OCI-LY7 (cell line): Measurements from ENCODE around the gene MFGE8. TPM values are rescaled to one million over a fixed set of nuclear protein-coding genes. Genes with fewer than 3 reads are reported as not detected.

Experiments used
- BruUV-seq: library from RNA; stranded (reverse); fragments of 400-500 nt; replicated peaks from 2 replicates; lab custom pipeline; 2021; lab: Mats Ljungman, UMichigan
- CTCF ChIA-PET: fragments of 300-600 bp; sonication (Branson Sonifier 250); formaldehyde crosslinking; loops from one replicate; lab custom pipeline; 2022; ENCODE audit warnings: antibody characterized with exemption; ENCODE audit not compliant: unreplicated experiment; lab: Charles Lee
- POLR2A ChIA-PET: fragments of 300-600 bp; sonication (Branson Sonifier 250); formaldehyde crosslinking; loops from one replicate; lab custom pipeline; 2022; ENCODE audit warnings: antibody characterized with exemption; lab: Charles Lee
- DNase-seq: peaks from one replicate; pipeline ENCODE4 v3.0.0-alpha.2; 2015; ENCODE audit warnings: low spot score
- H2AFZ ChIP-seq: fragments of 200-600 bp; sonication (generic), shearing (Covaris generic); 2 replicates; pipeline ENCODE4 v1.6.1; 2014; ENCODE audit warnings: mild to moderate bottlenecking, antibody characterized with exemption, low read length, moderate library complexity
- H3K27ac ChIP-seq: fragments of 200-600 bp; sonication (generic); 2 replicates; pipeline ENCODE4 v1.5.1; 2014; ENCODE audit warnings: mixed run types, low read depth, mild to moderate bottlenecking, moderate library complexity, low read length, inconsistent platforms; ENCODE audit not compliant: poor library complexity, severe bottlenecking
- H3K36me3 ChIP-seq: fragments of 200-600 bp; sonication (generic); 2 replicates; pipeline ENCODE4 v1.6.1; 2014; ENCODE audit warnings: mild to moderate bottlenecking, antibody characterized with exemption, low read length, moderate library complexity, mixed read lengths; ENCODE audit not compliant: insufficient read depth
- H3K4me1 ChIP-seq: fragments of 200-600 bp; sonication (generic); 2 replicates; pipeline ENCODE4 v1.5.1; 2014; ENCODE audit warnings: mild to moderate bottlenecking, low read length; ENCODE audit not compliant: insufficient read depth, poor library complexity, severe bottlenecking
- H3K4me2 ChIP-seq: fragments of 200-600 bp; sonication (generic); 2 replicates; pipeline ENCODE4 v1.6.1; 2014; ENCODE audit warnings: mild to moderate bottlenecking, low read length
- H3K4me3 ChIP-seq: fragments of 200-600 bp; sonication (generic); 2 replicates; pipeline ENCODE4 v1.5.1; 2014; ENCODE audit warnings: mild to moderate bottlenecking, low read depth, low read length; ENCODE audit not compliant: poor library complexity, severe bottlenecking
- H3K79me2 ChIP-seq: fragments of 200-600 bp; sonication (generic); 2 replicates; pipeline ENCODE4 v1.6.1; 2016; ENCODE audit warnings: low read depth, mild to moderate bottlenecking, low read length, moderate library complexity, mixed read lengths; ENCODE audit not compliant: insufficient read depth
- H3K9me2 ChIP-seq: fragments of 200-600 bp; sonication (generic); 2 replicates; pipeline ENCODE4 v1.6.1; 2016; ENCODE audit warnings: mild to moderate bottlenecking, low read length, mixed read lengths; ENCODE audit not compliant: insufficient read depth
- H3K9me3 ChIP-seq: fragments of 200-600 bp; sonication (generic); 2 replicates; pipeline ENCODE4 v1.6.1; 2014; ENCODE audit warnings: mild to moderate bottlenecking, mixed run types, low read length, mixed read lengths
- H4K20me1 ChIP-seq: fragments of 200-600 bp; sonication (generic); 2 replicates; pipeline ENCODE4 v1.6.1; 2014; ENCODE audit warnings: mild to moderate bottlenecking, antibody characterized with exemption, low read length, moderate library complexity, mixed read lengths; ENCODE audit not compliant: insufficient read depth
- CTCF ChIP-seq: fragments of 200-600 bp; sonication (generic); conservative IDR thresholded peaks from 2 replicates; pipeline ENCODE4 v1.5.1; 2014; ENCODE audit warnings: mild to moderate bottlenecking, antibody characterized with exemption, low read length, moderate library complexity, mixed read lengths
- EZH2phosphoT487 ChIP-seq: fragments of 200-600 bp; sonication (generic); IDR thresholded peaks from 2 replicates; pipeline ENCODE4 v1.6.1; 2018; ENCODE audit warnings: low read depth, borderline replicate concordance, mild to moderate bottlenecking, mixed run types, antibody characterized with exemption, low read length, moderate library complexity, mixed read lengths
- intact Hi-C: fragments of 100-400 bp; cut with micrococcal nuclease; formaldehyde crosslinking; loops from one replicate; pipeline ENCODE4 v1.10.0; 2022; ENCODE audit not compliant: unreplicated experiment
- total RNA-seq, 2 experiments: library from RNA; depleted of rRNA in 1 of 2; stranded (reverse); fragments of >200 nt in 1 of 2; shearing (Covaris generic) in 1 of 2; gene quantifications; 2 replicates each; pipeline ENCODE4 v1.2.3, GENCODE V29; 2014 to 2022

Gene MFGE8
- total RNA-seq, 2 experiments from 2014 or later: 11.8 to 70.4 TPM

- BruUV-seq: no TSS peak
- POLR2A ChIA-PET: no interaction called here
- CTCF ChIA-PET: interaction anchor here (0.9 kb wide), 1 partner anchor 98 kb away, joined by 3 read pairs; no protein-coding TSS in a partner anchor
- Histone ChIP-seq H3K79me2 (no peaks in the 10 kb centered on the region), H3K9me3 (no peaks in the 10 kb centered on the region), H3K4me3 (no peak overlapping the region), H3K4me1 (peaks cover 7% of the 10 kb centered on the region), H2AFZ (no peak overlapping the region), H3K4me2 (no peak overlapping the region), H3K36me3 (no peaks in the 10 kb centered on the region), H4K20me1 (no peaks in the 10 kb centered on the region), H3K9me2 (no peaks in the 10 kb centered on the region), H3K27ac (no peak overlapping the region)
- no peak for DNase-seq
- intact Hi-C loops: loop anchor here (10.0 kb wide), 1 partner anchor 281 kb away; the partner anchor contains the start of gene AEN
- TF ChIP-seq EZH2phosphoT487: no peak
- TF ChIP-seq CTCF: no peak
These were observed 7.0 kb downstream of the MFGE8 start for GRCh38 chr15:88906130-88906529.

- Histone ChIP-seq H3K4me3 (no peak overlapping the region), H3K27ac (no peak overlapping the region), H3K9me2 (no peaks in the 10 kb centered on the region), H2AFZ (no peak overlapping the region), H4K20me1 (no peaks in the 10 kb centered on the region), H3K9me3 (no peaks in the 10 kb centered on the region), H3K4me2 (no peak overlapping the region), H3K36me3 (no peaks in the 10 kb centered on the region), H3K4me1 (peaks cover 7% of the 10 kb centered on the region), H3K79me2 (no peaks in the 10 kb centered on the region)
- CTCF ChIA-PET: interaction anchor here (0.8 to 1.0 kb wide), 3 partner anchors 13 to 98 kb away, joined by 3 read pairs; no protein-coding TSS in a partner anchor
- DNase-seq: no peak
- BruUV-seq: no TSS peak
- intact Hi-C loops: loop anchor here (10.0 kb wide), 1 partner anchor 281 kb away; the partner anchor contains the start of gene AEN
- TF ChIP-seq EZH2phosphoT487 (no peak), CTCF (no peak)
- POLR2A ChIA-PET: no interaction called here
These were observed 7.6 kb downstream of the MFGE8 start for GRCh38 chr15:88905576-88905975.

GRCh38 chr15:88904624-88905327 lies 8.4 kb downstream of the MFGE8 start:
- H3K4me1 ChIP-seq: peaks cover 7% of the 10 kb centered on the region
- no peak overlapping the region for H3K4me3 ChIP-seq
- H3K9me2 ChIP-seq: no peaks in the 10 kb centered on the region
- no peaks in the 10 kb centered on the region for H3K36me3 ChIP-seq
- H3K4me2 ChIP-seq: no peak overlapping the region; the same call in 1 of the 2 replicates
- peak; percentile 81 for DNase-seq
- no peaks in the 10 kb centered on the region for H4K20me1 ChIP-seq
- intact Hi-C loops: loop anchor here (1.0 to 10.0 kb wide), 4 partner anchors 100 to 280 kb away; partner anchors contain the start of gene AEN
- no peak for TF ChIP-seq EZH2phosphoT487
- TF ChIP-seq CTCF: peak; percentile 96
- H3K79me2 ChIP-seq: no peaks in the 10 kb centered on the region
- no peak overlapping the region for H3K27ac ChIP-seq
- peak overlapping the region; percentile 38; the same call in 1 of the 2 replicates for H2AFZ ChIP-seq
- no peaks in the 10 kb centered on the region for H3K9me3 ChIP-seq
- no TSS peak for BruUV-seq
- ChIA-PET CTCF (interaction anchor here (0.6 to 1.0 kb wide), 4 partner anchors 12 to 437 kb away, joined by 3 to 5 read pairs (median 3); no protein-coding TSS in a partner anchor), POLR2A (no interaction called here)
